SK-N-MC (cell line): ENCODE data around the gene SSTR3.

ENCODE experiments used
- EZH2 ChIP-seq: fragments of 200-600 bp; sonication (generic); IDR thresholded peaks from one replicate; pipeline ENCODE4 v1.6.1; 2017; ENCODE audit warnings: antibody characterized with exemption
- FOXP2 ChIP-seq: optimal IDR thresholded peaks from 2 replicates; pipeline ENCODE3; 2011; ENCODE audit warnings: mild to moderate bottlenecking, moderate library complexity; ENCODE audit not compliant: insufficient read depth; ENCODE audit errors: extremely low read length, control extremely low read depth
- POLR2AphosphoS5 ChIP-seq: IDR thresholded peaks from 2 replicates; pipeline ENCODE4 v1.6.1; 2012; ENCODE audit warnings: mild to moderate bottlenecking, low read depth, low read length, borderline replicate concordance

GRCh38 chr22:37172266-37173245 lies 39.7 kb downstream of the SSTR3 start:
- TF ChIP-seq POLR2AphosphoS5 (no peak), EZH2 (no peak), FOXP2 (no peak)
